Epithelial cell of esophagus (primary cell): Measurements from ENCODE around the gene HK1.

Experiments
- DNase-seq: peaks from one replicate; pipeline ENCODE4 v3.0.0; 2010; ENCODE audit warnings: low read depth
- H3K4me3 ChIP-seq: 2 replicates; pipeline ENCODE4 v1.5.1; 2011; ENCODE audit warnings: mild to moderate bottlenecking, low read length, control low read depth
- CTCF ChIP-seq: IDR thresholded peaks from 2 replicates; pipeline ENCODE4 v1.5.1; 2011; ENCODE audit warnings: low read depth, mild to moderate bottlenecking, low read length, control low read depth, inconsistent platforms; ENCODE audit not compliant: insufficient read depth; ENCODE audit errors: missing control alignments

The HK1 gene

GRCh38 chr10:69285699-69286098 is 7.4 kb downstream of the HK1 start:
- no peak for TF ChIP-seq CTCF
- DNase-seq: no peak
- no peak overlapping the region for H3K4me3 ChIP-seq

- no peak for TF ChIP-seq CTCF
- no peak overlapping the region for H3K4me3 ChIP-seq
- no peak for DNase-seq
These were observed 8.9 kb downstream of the HK1 start for GRCh38 chr10:69287181-69287580.

GRCh38 chr10:69290993-69291392 is 12.7 kb downstream of the HK1 start:
- H3K4me3 ChIP-seq: no peak overlapping the region
- DNase-seq: no peak
- no peak for TF ChIP-seq CTCF

GRCh38 chr10:69292459-69292858 is 14.2 kb downstream of the HK1 start:
- TF ChIP-seq CTCF: no peak
- H3K4me3 ChIP-seq: no peak overlapping the region
- DNase-seq: no peak

GRCh38 chr10:69295027-69295636 is 16.8 kb downstream of the HK1 start:
- no peak for DNase-seq
- TF ChIP-seq CTCF: no peak
- H3K4me3 ChIP-seq: no peak overlapping the region

GRCh38 chr10:69303632-69304051 is 25.3 kb downstream of the HK1 start:
- TF ChIP-seq CTCF: no peak
- DNase-seq: peak; percentile 62
- H3K4me3 ChIP-seq: no peak overlapping the region

GRCh38 chr10:69306421-69306820 is 28.1 kb downstream of the HK1 start:
- DNase-seq: no peak
- H3K4me3 ChIP-seq: no peak overlapping the region
- TF ChIP-seq CTCF: no peak
